Placental pericyte (primary cell): Measurements from ENCODE around the gene GOLGA8K. TPM values are rescaled to one million over a fixed set of nuclear protein-coding genes. Genes with fewer than 3 reads are reported as not detected.

Experiments
- small RNA-seq: library from RNA; depleted of rRNA; stranded (forward); fragments of <200 nt; gene quantifications from one replicate; pipeline ENCODE3, GENCODE V24; 2012; ENCODE audit warnings: low replicate concordance
- total RNA-seq: library from RNA; depleted of rRNA; stranded (reverse); fragments of >200 nt; gene quantifications from 2 replicates; pipeline ENCODE4 v1.2.3, GENCODE V29; 2012

GOLGA8K gene, protein sequence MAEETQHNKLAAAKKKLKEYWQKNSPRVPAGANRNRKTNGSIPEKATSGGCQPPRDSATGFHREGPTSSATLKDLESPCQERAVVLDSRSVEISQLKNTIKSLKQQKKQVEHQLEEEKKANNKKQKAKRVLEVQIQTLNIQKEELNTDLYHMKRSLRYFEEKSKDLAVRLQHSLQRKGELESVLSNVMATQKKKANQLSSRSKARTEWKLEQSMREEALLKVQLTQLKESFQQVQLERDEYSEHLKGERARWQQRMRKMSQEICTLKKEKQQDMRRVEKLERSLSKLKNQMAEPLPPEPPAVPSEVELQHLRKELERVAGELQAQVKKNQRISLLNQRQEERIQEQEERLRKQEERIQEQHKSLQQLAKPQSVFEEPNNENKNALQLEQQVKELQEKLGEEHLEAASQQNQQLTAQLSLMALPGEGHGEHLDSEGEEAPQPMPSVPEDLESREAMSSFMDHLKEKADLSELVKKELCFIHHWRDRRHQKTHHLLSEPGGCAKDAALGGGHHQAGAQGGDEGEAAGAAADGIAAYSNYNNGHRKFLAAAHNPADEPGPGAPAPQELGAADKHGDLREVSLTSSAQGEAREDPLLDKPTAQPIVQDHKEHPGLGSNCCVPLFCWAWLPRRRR
- not detected in 2 replicates for total RNA-seq

DNA sequence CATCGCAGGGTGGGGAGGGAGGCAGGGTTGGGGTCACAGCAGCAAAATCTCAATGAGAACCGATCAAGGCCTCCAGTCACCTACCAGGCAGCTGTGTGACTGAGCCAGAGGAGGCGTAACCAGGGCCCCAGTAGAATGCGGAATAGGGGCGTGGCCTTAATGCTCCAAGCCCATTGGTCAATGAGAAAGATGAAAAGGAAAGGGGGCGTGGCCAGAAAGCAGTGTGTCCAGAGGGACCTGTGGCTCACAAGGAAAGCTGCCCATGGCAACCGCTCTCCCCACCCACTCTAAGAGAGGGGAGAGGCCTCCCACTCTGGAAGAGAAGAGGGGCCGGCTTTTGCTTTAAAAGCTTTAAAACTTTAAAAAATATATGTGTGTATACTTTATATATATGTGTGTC lies at the start of gene GOLGA8K:
TSS of gene GOLGA8K (minus strand) at position 101 of the 400 bp plus-strand sequence. CDS start at position 3, 98 bp downstream.

Small RNA genes within 50 kb of the gene (small RNA-seq; reads per million reads assigned to genes)
- gene RF00096 (not detected), gene RN7SL185P (not detected), gene RN7SL539P (not detected)

Other genes with a start within 250 kb of the GOLGA8K start
- 0.43 and 0.44 TPM in 2 replicates for gene GOLGA8O, start 52.3 kb upstream of the GOLGA8K start, total RNA-seq
- 0.88 and 1.0 TPM in 2 replicates for gene GOLGA8N, start 190.2 kb upstream of the GOLGA8K start, total RNA-seq
- 3.5 and 43.7 TPM in 2 replicates for gene ARHGAP11A, start 212.2 kb upstream of the GOLGA8K start, total RNA-seq
- gene SCG5, start 238.4 kb upstream of the GOLGA8K start, total RNA-seq = 6.6 and 16.5 TPM in 2 replicates